ENCODE measurements around the gene TTC34. TPM values are rescaled to one million over a fixed set of nuclear protein-coding genes. Genes with fewer than 3 reads are reported as not detected.

TTC34 gene
- total RNA-seq, 1 donor from 2014 or later, result 0.09 TPM

DNA sequence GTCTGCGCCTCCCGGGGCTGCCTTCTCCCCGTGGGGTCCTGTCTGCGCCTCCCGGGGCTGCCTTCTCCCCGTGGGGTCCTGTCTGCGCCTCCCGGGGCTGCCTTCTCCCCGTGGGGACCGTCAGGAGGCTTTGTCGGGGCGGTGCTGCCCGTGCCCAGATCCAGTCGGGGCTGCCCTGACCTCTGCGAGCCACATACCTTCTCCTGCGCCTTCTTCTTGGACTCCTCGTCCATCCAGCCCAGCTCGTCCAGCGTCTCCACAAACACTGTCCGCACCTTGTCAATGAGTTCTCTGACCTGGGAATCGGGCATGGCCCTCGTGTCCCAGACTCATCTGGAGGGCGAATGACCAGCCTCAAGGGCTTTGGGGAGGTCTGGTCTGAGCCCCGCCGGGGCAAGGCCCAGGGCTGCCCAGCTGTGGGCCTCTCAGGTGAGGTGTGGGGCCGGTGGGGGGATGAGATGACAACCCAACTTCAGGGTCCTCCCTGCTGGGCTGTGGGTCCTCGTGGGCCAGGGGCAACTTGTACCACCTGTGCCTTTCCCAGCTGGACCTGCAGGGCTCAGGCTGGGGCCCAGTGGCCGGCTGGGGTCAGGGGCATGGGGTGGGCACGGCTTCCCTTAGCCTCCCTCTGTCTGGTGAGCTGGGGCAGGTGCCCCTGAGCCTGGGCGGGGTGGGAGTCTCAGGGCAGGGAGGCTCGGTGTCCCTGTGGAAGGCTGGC is 205.5 kb downstream of the TTC34 start:
- peaks cover 3% of the 10 kb centered on the region for H3K4me1 Mint-ChIP-seq
- peak overlapping the region; percentile 63 for H3K27ac Mint-ChIP-seq
- no peaks in the 10 kb centered on the region for H3F3A ChIP-seq (ENCODE audit: low read depth)
- H3K27ac ChIP-seq, result no peak overlapping the region
- H3K9me3 Mint-ChIP-seq, result peaks cover 3% of the 10 kb centered on the region
- DNase-seq (ENCODE audit: low spot score), result no peak
- no peaks in the 10 kb centered on the region for H3K36me3 Mint-ChIP-seq
- H2AFZ ChIP-seq (replicated peaks), result no peak overlapping the region
- no peaks in the 10 kb centered on the region for H4K20me1 ChIP-seq (ENCODE audit: low read depth)
- H3K27me3 ChIP-seq, result peaks cover 8% of the 10 kb centered on the region
- H3K79me2 ChIP-seq (ENCODE audit: low read depth), result no peaks in the 10 kb centered on the region
- no peak overlapping the region for H3K9ac ChIP-seq
- no peaks in the 10 kb centered on the region for H3K9me3 ChIP-seq (ENCODE audit: low read depth)
- H3K4me3 Mint-ChIP-seq, result no peak overlapping the region
- TF ChIP-seq EZH2phosphoT487 (IDR thresholded peaks at IDR 0.05) (no peak), EZH2 (IDR thresholded peaks at IDR 0.05) (no peak)
- TF ChIP-seq, protein P1, sequence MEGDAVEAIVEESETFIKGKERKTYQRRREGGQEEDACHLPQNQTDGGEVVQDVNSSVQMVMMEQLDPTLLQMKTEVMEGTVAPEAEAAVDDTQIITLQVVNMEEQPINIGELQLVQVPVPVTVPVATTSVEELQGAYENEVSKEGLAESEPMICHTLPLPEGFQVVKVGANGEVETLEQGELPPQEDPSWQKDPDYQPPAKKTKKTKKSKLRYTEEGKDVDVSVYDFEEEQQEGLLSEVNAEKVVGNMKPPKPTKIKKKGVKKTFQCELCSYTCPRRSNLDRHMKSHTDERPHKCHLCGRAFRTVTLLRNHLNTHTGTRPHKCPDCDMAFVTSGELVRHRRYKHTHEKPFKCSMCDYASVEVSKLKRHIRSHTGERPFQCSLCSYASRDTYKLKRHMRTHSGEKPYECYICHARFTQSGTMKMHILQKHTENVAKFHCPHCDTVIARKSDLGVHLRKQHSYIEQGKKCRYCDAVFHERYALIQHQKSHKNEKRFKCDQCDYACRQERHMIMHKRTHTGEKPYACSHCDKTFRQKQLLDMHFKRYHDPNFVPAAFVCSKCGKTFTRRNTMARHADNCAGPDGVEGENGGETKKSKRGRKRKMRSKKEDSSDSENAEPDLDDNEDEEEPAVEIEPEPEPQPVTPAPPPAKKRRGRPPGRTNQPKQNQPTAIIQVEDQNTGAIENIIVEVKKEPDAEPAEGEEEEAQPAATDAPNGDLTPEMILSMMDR (IDR thresholded peaks at IDR 0.05), result no peak
- no peak overlapping the region for H3K4me2 ChIP-seq
- H3K4me1 ChIP-seq, result no peaks in the 10 kb centered on the region
- no peaks in the 10 kb centered on the region for H3K36me3 ChIP-seq
- H3K4me3 ChIP-seq, result no peak overlapping the region
- H3K27me3 Mint-ChIP-seq (ENCODE audit: insufficient read depth, low read depth), result peaks cover 2% of the 10 kb centered on the region

- H3K27me3 ChIP-seq, result peaks cover 1% of the 10 kb centered on the region
- H3K9me3 Mint-ChIP-seq, result peaks cover 3% of the 10 kb centered on the region
- peaks cover 2% of the 10 kb centered on the region for H3K27me3 Mint-ChIP-seq (ENCODE audit: insufficient read depth, low read depth)
- no peaks in the 10 kb centered on the region for H3F3A ChIP-seq (ENCODE audit: low read depth)
- H3K4me1 Mint-ChIP-seq, result peaks cover 3% of the 10 kb centered on the region
- no peaks in the 10 kb centered on the region for H3K36me3 ChIP-seq
- no peak overlapping the region for H3K4me2 ChIP-seq
- H3K27ac Mint-ChIP-seq, result no peak overlapping the region
- H3K9me3 ChIP-seq (ENCODE audit: low read depth), result no peaks in the 10 kb centered on the region
- no peaks in the 10 kb centered on the region for H3K4me1 ChIP-seq
- H3K27ac ChIP-seq, result no peak overlapping the region
- DNase-seq (ENCODE audit: low spot score), result no peak
- H4K20me1 ChIP-seq (ENCODE audit: low read depth), result no peaks in the 10 kb centered on the region
- no peak overlapping the region for H3K4me3 Mint-ChIP-seq
- no peak overlapping the region for H3K9ac ChIP-seq
- no peaks in the 10 kb centered on the region for H3K36me3 Mint-ChIP-seq
- no peaks in the 10 kb centered on the region for H3K79me2 ChIP-seq (ENCODE audit: low read depth)
- TF ChIP-seq EZH2 (IDR thresholded peaks at IDR 0.05) (no peak), EZH2phosphoT487 (IDR thresholded peaks at IDR 0.05) (no peak)
- TF ChIP-seq, protein P1 (IDR thresholded peaks at IDR 0.05), result no peak
- no peak overlapping the region for H2AFZ ChIP-seq (replicated peaks)
- no peak overlapping the region for H3K4me3 ChIP-seq
These were observed 206.2 kb downstream of the TTC34 start for GRCh38 chr1:2595261-2595811.

DNA sequence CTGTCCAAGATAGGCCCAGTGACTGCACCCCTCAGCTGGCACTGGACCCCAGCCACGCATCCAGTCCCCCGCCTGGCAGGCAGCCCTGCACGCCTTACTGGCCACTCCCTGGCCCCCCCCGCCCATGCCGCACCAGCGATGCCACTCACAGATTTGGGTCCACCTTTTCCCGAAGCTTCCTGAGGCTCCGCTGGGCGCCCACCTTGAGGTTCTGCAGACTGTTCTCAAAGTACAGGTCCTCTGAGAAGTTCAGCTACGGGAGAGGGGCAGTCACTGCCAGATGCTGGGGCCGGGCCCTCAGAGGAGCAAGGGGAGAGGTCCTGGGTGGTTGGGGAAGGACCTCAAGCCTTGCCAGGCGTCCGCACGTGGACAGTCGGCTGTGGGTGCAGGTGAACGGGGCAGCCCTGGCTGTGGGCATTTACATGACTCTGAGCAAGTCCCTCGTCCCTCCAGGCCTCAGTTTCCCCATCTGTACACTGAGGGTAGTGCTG is 206.8 kb downstream of the TTC34 start:
- H4K20me1 ChIP-seq (ENCODE audit: low read depth), result no peaks in the 10 kb centered on the region
- H3K4me3 ChIP-seq, result no peak overlapping the region
- H3K4me2 ChIP-seq, result no peak overlapping the region
- no peak overlapping the region for H3K27ac ChIP-seq
- no peaks in the 10 kb centered on the region for H3K9me3 ChIP-seq (ENCODE audit: low read depth)
- no peaks in the 10 kb centered on the region for H3K27me3 ChIP-seq
- H3K27ac Mint-ChIP-seq, result no peak overlapping the region
- no peaks in the 10 kb centered on the region for H3F3A ChIP-seq (ENCODE audit: low read depth)
- H3K36me3 Mint-ChIP-seq, result no peaks in the 10 kb centered on the region
- TF ChIP-seq, protein P1 (IDR thresholded peaks at IDR 0.05), result no peak
- TF ChIP-seq EZH2 (IDR thresholded peaks at IDR 0.05) (no peak), EZH2phosphoT487 (IDR thresholded peaks at IDR 0.05) (no peak)
- no peak for DNase-seq (ENCODE audit: low spot score)
- peaks cover 3% of the 10 kb centered on the region for H3K9me3 Mint-ChIP-seq
- peaks cover 2% of the 10 kb centered on the region for H3K27me3 Mint-ChIP-seq (ENCODE audit: insufficient read depth, low read depth)
- no peak overlapping the region for H2AFZ ChIP-seq (replicated peaks)
- no peak overlapping the region for H3K4me3 Mint-ChIP-seq
- H3K79me2 ChIP-seq (ENCODE audit: low read depth), result no peaks in the 10 kb centered on the region
- no peaks in the 10 kb centered on the region for H3K36me3 ChIP-seq
- no peaks in the 10 kb centered on the region for H3K4me1 ChIP-seq
- peaks cover 3% of the 10 kb centered on the region for H3K4me1 Mint-ChIP-seq
- no peak overlapping the region for H3K9ac ChIP-seq

Data from neural progenitor cell (in vitro differentiated cells).